GM18861 (cell line): ENCODE results near the gene KCNK6.
"Not testable (repeated sequence)": the region's sequence is repeated elsewhere in the genome, so short reads cannot be mapped to it uniquely, and the experiment has no call there.

Experiments
- ATAC-seq: cut with Tn5 transposase; IDR thresholded peaks from one replicate; pipeline ENCODE4 v1.9.1; 2021; ENCODE audit not compliant: unreplicated experiment

KCNK6 gene

GRCh38 chr19:38321646-38322196 lies 2.1 kb downstream of the KCNK6 start:
- no peak for ATAC-seq

GRCh38 chr19:38323291-38323690 lies 3.6 kb downstream of the KCNK6 start:
- no peak for ATAC-seq

GRCh38 chr19:38324431-38324830 lies 4.8 kb downstream of the KCNK6 start:
- no peak for ATAC-seq

- no peak for ATAC-seq
Observed at GRCh38 chr19:38326591-38326990, 6.9 kb downstream of the KCNK6 start.

- no peak for ATAC-seq
Observed at GRCh38 chr19:38329651-38330050, 10.0 kb downstream of the KCNK6 start.

GRCh38 chr19:38331728-38332127 lies 12.1 kb downstream of the KCNK6 start:
- ATAC-seq = no peak

- ATAC-seq = no peak
Observed at GRCh38 chr19:38333245-38333644, 13.6 kb downstream of the KCNK6 start.

- peak; percentile 49 for ATAC-seq
Observed at GRCh38 chr19:38335949-38336637, 16.4 kb downstream of the KCNK6 start.

GRCh38 chr19:38336638-38337359 lies 17.2 kb downstream of the KCNK6 start:
- peak; percentile 30 for ATAC-seq

GRCh38 chr19:38337360-38337653 lies 17.7 kb downstream of the KCNK6 start:
- no peak for ATAC-seq

GRCh38 chr19:38339011-38339410 lies 19.4 kb downstream of the KCNK6 start:
- not testable (repeated sequence) for ATAC-seq

- no peak for ATAC-seq
Observed at GRCh38 chr19:38340927-38341326, 21.3 kb downstream of the KCNK6 start.

GRCh38 chr19:38346837-38347236 lies 27.2 kb downstream of the KCNK6 start:
- ATAC-seq = no peak

- no peak for ATAC-seq
Observed at GRCh38 chr19:38350883-38351282, 31.2 kb downstream of the KCNK6 start.

- no peak for ATAC-seq
Observed at GRCh38 chr19:38351865-38352395, 32.3 kb downstream of the KCNK6 start.

- no peak for ATAC-seq
Observed at GRCh38 chr19:38352611-38353010, 33.0 kb downstream of the KCNK6 start.

- no peak for ATAC-seq
Observed at GRCh38 chr19:38355728-38356725, 36.4 kb downstream of the KCNK6 start.

- ATAC-seq = no peak
Observed at GRCh38 chr19:38358071-38358470, 38.4 kb downstream of the KCNK6 start.

GRCh38 chr19:38359242-38360021 lies 39.8 kb downstream of the KCNK6 start:
- ATAC-seq = no peak

GRCh38 chr19:38360351-38360750 lies 40.7 kb downstream of the KCNK6 start:
- ATAC-seq = no peak
